Fibroblast of lung (primary cell): ENCODE measurements around the gene SLC25A10. TPM values are rescaled to one million over a fixed set of nuclear protein-coding genes. Genes with fewer than 3 reads are reported as not detected.

Experiments used
- DNase-seq, 2 donors: peaks; one replicate each; pipeline versions ENCODE4 v3.0.0 to v3.0.0-alpha.2; 2010; ENCODE audit warnings: low read depth in 2 of 2
- H2AFZ ChIP-seq: 2 replicates; pipeline ENCODE4 v1.5.1; 2012; ENCODE audit warnings: low read length, control low read depth, inconsistent platforms
- H3K27ac ChIP-seq: 2 replicates; pipeline ENCODE4 v1.5.1; 2011; ENCODE audit warnings: low read length, control low read depth; ENCODE audit not compliant: insufficient read depth
- H3K27me3 ChIP-seq: 2 replicates; pipeline ENCODE4 v1.5.1; 2011; ENCODE audit warnings: mild to moderate bottlenecking, low read length; ENCODE audit not compliant: control insufficient read depth, insufficient read depth
- H3K36me3 ChIP-seq: 2 replicates; pipeline ENCODE4 v1.5.1; 2011; ENCODE audit warnings: low read length; ENCODE audit not compliant: control insufficient read depth, insufficient read depth
- H3K4me1 ChIP-seq: 2 replicates; pipeline ENCODE4 v1.5.1; 2011; ENCODE audit warnings: low read length; ENCODE audit not compliant: control insufficient read depth, insufficient read depth; ENCODE audit errors: extremely low read depth
- H3K4me2 ChIP-seq: 2 replicates; pipeline ENCODE4 v1.5.1; 2011; ENCODE audit warnings: low read length, control low read depth; ENCODE audit not compliant: insufficient read depth; ENCODE audit errors: extremely low read depth
- H3K4me3 ChIP-seq, 4 experiments: fragments of 200-600 bp in 1 of 4; sonication (generic) in 1 of 4; replicated peaks in 1 of 4; 2 replicates each; pipeline ENCODE4 v1.5.1; 2011 to 2016; ENCODE audit warnings: low read length in 4 of 4, low read depth in 3 of 4, mild to moderate bottlenecking in 3 of 4, control low read depth in 2 of 4, inconsistent platforms in 1 of 4, mixed read lengths in 1 of 4; ENCODE audit not compliant: insufficient read depth in 1 of 4; ENCODE audit errors: control extremely low read depth in 1 of 4
- H3K79me2 ChIP-seq: 2 replicates; pipeline ENCODE4 v1.5.1; 2012; ENCODE audit warnings: mild to moderate bottlenecking, low read length, inconsistent platforms; ENCODE audit not compliant: control insufficient read depth, insufficient read depth
- H3K9ac ChIP-seq: 2 replicates; pipeline ENCODE4 v1.5.1; 2011; ENCODE audit warnings: mild to moderate bottlenecking, low read length, control low read depth; ENCODE audit not compliant: insufficient read depth
- H3K9me3 ChIP-seq: 2 replicates; pipeline ENCODE4 v1.5.1; 2012; ENCODE audit warnings: low read depth, low read length; ENCODE audit not compliant: control insufficient read depth, insufficient read depth
- H4K20me1 ChIP-seq: 2 replicates; pipeline ENCODE4 v1.5.1; 2011; ENCODE audit warnings: low read length; ENCODE audit not compliant: control insufficient read depth, insufficient read depth; ENCODE audit errors: extremely low read depth
- CTCF ChIP-seq, 2 donors: IDR thresholded peaks in 1 of 2; conservative IDR thresholded peaks in 1 of 2; 1 replicate in 1 of 2; 2 replicates in 1 of 2; pipeline ENCODE4 v1.5.1; 2011 to 2012; ENCODE audit warnings: low read length in 2 of 2, control low read depth in 1 of 2, inconsistent platforms in 1 of 2, low read depth in 1 of 2, mild to moderate bottlenecking in 1 of 2
- EZH2 ChIP-seq: IDR thresholded peaks from 2 replicates; pipeline ENCODE4 v1.5.1; 2012; ENCODE audit warnings: low read length, control low read depth, mild to moderate bottlenecking; ENCODE audit errors: missing control alignments
- polyA plus RNA-seq, 2 donors: library from polyadenylated mRNA; depleted of rRNA in 1 of 2; stranded (reverse) in 1 of 2; unstranded in 1 of 2; fragments of >200 nt; gene quantifications; 2 replicates each; pipeline ENCODE4 v1.2.1, GENCODE V29; 2011 to 2012; ENCODE audit warnings: missing spikeins in 1 of 2
- total RNA-seq: library from RNA; depleted of rRNA; stranded (reverse); fragments of >200 nt; gene quantifications from 2 replicates; pipeline ENCODE4 v1.2.1, GENCODE V29; 2014

SLC25A10 gene
- total and polyA plus RNA-seq, 2 donors (not counting 1 experiment from before 2014, with no cell fraction given), result 3.7 to 5.8 TPM

- peak within 1 kb of the TSS; percentile 80 to 91 (median 86) for H3K4me3 ChIP-seq
- no peaks in the 10 kb centered on the region for H3K9me3 ChIP-seq
- H3K9ac ChIP-seq, result peak within 1 kb of the TSS; percentile 96
- peak within 1 kb of the TSS; percentile 31 for H2AFZ ChIP-seq
- H3K27ac ChIP-seq, result peak within 1 kb of the TSS; percentile 96
- peaks cover 34% of the 10 kb centered on the region for H3K36me3 ChIP-seq
- DNase-seq, result peak; percentile 87 to 92
- no peak for TF ChIP-seq CTCF (conservative IDR thresholded peaks at IDR 0.05 in 1 of 2, IDR thresholded peaks at IDR 0.05 in 1 of 2; ENCODE audit: low read depth in 1 of 2, low read length in 2 of 2)
- TF ChIP-seq EZH2, result no peak
- peaks cover 17% of the 10 kb centered on the region for H3K4me1 ChIP-seq
- no peaks in the 10 kb centered on the region for H3K27me3 ChIP-seq
- no peaks in the 10 kb centered on the region for H4K20me1 ChIP-seq
- peaks cover 50% of the 10 kb centered on the region for H3K79me2 ChIP-seq
- H3K4me2 ChIP-seq, result peak within 1 kb of the TSS; percentile 98
These were observed 8.9 kb upstream of the SLC25A10 start, which contains the start of gene MRPL12 for GRCh38 chr17:81702934-81703746. Gene MRPL12 (plus strand): TSS chr17:81703367. CDS start chr17:81703502, 135 bp downstream.

GRCh38 chr17:81703747-81704654 lies 8.1 kb upstream of the SLC25A10 start:
- peak overlapping the region; percentile 96 for H3K27ac ChIP-seq
- TF ChIP-seq CTCF (conservative IDR thresholded peaks at IDR 0.05 in 1 of 2, IDR thresholded peaks at IDR 0.05 in 1 of 2; ENCODE audit: low read depth in 1 of 2, low read length in 2 of 2) (no peak), EZH2 (no peak)
- H3K27me3 ChIP-seq, result no peaks in the 10 kb centered on the region
- peaks cover 35% of the 10 kb centered on the region for H3K36me3 ChIP-seq
- H3K4me1 ChIP-seq, result peaks cover 17% of the 10 kb centered on the region
- no peak overlapping the region for H2AFZ ChIP-seq
- H4K20me1 ChIP-seq, result no peaks in the 10 kb centered on the region
- H3K9me3 ChIP-seq, result no peaks in the 10 kb centered on the region
- H3K4me2 ChIP-seq, result peak overlapping the region; percentile 93
- DNase-seq, result no peak
- peak overlapping the region; percentile 96 for H3K9ac ChIP-seq
- peaks cover 45% of the 10 kb centered on the region for H3K79me2 ChIP-seq
- peak overlapping the region; percentile 80 to 91 (median 86) for H3K4me3 ChIP-seq
